GM18870 (cell line): ENCODE results near the gene MMP13.
"Not testable (repeated sequence)": the region's sequence is repeated elsewhere in the genome, so short reads cannot be mapped to it uniquely, and the experiment has no call there.

Source experiments
- ATAC-seq: cut with Tn5 transposase; IDR thresholded peaks from one replicate; pipeline ENCODE4 v1.9.1; 2021; ENCODE audit warnings: moderate library complexity; ENCODE audit not compliant: unreplicated experiment

The MMP13 gene

GRCh38 chr11:102936864-102937509 is 18.5 kb downstream of the MMP13 start:
- peak; percentile 64 for ATAC-seq

DNA sequence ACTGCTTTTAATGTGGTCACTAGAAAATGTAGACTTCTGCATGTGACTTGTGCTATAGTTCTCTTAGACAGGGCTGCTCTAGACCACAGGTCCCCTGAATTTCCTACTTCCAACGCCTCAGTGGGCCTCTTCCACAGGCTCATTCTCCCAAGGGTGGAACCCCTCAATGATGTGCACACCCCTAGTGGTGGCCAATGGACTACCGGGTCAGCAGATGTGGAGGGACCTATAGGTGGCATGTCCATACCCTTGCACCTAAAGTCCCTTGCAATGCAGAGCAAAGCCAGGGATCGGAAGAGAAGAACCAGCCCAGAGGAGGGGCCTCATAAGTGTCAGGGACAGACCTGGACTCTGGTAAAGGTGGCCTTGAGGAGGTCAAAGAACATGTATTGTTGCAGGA is 20.0 kb downstream of the MMP13 start:
- no peak for ATAC-seq

- no peak for ATAC-seq
Measured at GRCh38 chr11:102934735-102935134, 20.8 kb downstream of the MMP13 start.

- peak; percentile 48 for ATAC-seq
Measured at GRCh38 chr11:102933627-102934026, 21.9 kb downstream of the MMP13 start.

GRCh38 chr11:102932678-102933077 is 22.9 kb downstream of the MMP13 start:
- ATAC-seq: no peak

- ATAC-seq: no peak
Measured at GRCh38 chr11:102930451-102930850, 25.1 kb downstream of the MMP13 start.

DNA sequence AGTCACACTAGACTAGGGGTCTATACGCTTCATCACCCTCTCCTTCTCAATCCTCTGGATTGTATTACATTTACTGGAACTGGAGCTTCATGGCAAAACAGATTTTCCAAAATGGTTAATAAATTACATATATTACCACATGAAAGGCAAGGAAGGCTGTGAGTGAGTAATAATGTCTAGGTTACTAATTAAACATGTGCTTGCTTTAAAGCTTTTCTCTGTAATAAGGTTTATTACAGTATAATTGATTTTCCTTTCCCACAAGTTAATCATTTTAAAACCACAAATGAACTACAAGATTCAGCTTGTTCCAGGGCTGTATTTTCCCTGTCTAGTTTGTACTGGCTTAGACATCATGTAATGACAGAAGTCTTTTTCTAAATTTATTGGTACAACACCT is 25.6 kb downstream of the MMP13 start:
- ATAC-seq: no peak

GRCh38 chr11:102929166-102929565 is 26.4 kb downstream of the MMP13 start:
- ATAC-seq: no peak

DNA sequence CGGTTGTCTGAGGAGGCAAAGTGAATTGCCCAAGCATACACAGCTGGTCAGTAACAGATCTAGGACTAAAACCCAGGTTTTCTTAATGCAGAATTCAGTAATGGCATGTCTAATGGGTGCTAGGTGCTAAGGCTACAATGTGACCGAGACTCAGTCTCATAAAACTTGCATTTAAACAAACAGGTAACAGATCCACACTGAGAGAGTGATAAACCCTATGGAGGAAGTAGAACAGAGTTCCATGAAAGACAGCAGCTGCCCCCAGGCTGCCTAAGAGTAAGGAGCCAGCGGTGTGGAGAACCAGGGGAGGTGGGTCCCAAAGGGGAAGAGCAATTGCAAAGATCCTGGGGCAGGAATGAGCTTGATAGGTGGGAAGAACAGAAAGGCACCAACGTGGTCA is 27.3 kb downstream of the MMP13 start:
- no peak for ATAC-seq

DNA sequence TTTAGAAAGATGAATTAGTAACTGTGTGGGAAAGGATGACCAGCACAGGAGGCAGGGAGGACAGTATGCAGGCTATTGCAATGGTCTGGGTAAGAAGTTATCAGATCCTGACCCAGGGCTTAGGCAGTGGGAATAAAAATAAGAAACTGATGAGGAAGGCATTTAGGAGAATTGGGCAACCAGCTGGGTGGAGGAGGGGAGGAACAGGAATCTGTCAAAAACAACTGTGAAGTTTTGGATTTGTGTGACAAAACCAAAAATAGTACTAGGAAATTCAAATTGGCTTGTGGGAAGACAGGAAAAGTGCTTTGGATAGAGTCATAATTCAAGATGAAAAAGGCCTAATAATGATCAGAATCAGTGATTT is 27.9 kb downstream of the MMP13 start:
- no peak for ATAC-seq

DNA sequence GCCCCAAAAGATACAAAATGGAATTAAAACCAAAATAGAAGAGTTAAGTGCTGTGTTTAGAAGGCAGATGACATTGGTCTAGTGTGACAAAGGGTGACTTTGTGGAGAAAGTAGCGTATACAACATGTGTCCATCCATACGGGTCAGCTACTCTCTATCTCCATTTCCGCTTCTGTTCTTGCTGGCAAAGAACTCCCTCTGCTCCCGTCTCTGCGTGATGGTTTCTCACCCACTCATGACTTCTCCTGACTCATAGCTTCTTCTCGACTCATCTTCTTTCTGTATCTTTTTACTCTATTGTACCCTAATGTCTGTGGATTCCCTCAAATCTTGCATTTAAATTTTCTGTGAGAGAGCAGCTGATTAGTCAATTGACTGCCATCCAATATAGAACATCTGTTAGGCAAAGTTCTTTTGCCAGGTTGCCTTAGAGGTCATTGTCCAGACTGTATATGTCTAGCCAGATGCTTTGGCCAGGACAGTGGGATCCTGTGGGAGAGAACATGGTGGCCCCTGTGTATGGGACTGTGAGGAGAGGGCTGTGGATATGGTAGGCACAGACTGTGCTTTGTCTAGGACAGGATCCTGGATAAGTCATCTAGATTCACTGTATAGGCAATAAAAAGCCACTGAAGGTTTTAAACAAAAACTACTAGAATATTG is 28.4 kb downstream of the MMP13 start:
- no peak for ATAC-seq

GRCh38 chr11:102926517-102926916 is 29.0 kb downstream of the MMP13 start:
- no peak for ATAC-seq

GRCh38 chr11:102925988-102926387 is 29.5 kb downstream of the MMP13 start:
- ATAC-seq: no peak

GRCh38 chr11:102924851-102925380 is 30.6 kb downstream of the MMP13 start:
- ATAC-seq: no peak

DNA sequence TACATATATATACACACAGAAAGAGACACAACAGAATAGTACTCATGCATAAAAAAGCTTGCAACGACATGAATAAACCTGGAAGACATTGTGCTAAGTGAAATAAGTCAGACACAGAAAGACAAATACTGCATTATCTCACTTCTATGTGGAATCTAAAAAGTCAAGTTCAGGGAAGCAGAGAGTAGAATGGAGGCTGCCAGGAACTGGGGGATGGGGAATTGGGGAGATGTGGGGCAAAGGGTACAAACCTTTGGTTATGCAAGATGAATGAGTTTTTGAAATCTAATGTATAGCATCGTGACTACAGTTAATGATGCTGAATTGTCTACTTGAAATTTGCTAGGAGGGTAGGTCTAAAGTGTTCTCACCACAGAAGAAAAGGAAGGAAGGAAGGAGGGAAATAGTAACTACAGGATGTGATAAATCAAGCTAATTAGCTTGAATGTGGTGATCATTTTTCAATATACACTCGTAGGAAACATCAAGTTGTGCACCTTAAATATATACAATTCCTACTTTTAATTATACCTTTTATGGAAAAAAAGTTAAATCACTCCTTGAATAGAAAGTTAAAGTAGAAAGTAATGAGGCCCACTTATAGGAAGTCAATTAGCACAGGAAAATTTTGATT is 33.8 kb downstream of the MMP13 start:
- ATAC-seq: no peak

- ATAC-seq: peak; percentile 94
Measured at GRCh38 chr11:102920118-102920684, 35.3 kb downstream of the MMP13 start.

GRCh38 chr11:102915044-102915375 is 40.5 kb downstream of the MMP13 start:
- ATAC-seq: no peak

GRCh38 chr11:102914238-102915043 is 41.1 kb downstream of the MMP13 start:
- ATAC-seq: no peak

DNA sequence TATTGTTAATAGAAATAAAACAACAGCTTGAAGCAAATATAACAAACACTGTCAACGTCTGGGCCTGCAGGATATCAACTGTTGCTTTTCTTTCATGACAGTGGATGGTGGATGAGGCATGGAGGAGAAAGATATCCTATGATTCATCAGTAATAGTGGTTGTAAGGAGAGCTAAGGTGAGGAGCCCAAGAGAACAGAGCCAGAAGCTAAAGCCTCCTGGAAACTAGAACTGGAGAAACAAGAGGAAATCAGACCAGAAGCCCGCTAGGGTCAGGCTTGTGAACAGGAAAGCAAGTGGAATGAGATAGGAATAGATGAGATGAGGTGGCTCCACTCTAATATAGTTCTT is 43.1 kb downstream of the MMP13 start:
- ATAC-seq: no peak

- no peak for ATAC-seq
Measured at GRCh38 chr11:102911758-102912481, 43.6 kb downstream of the MMP13 start.

DNA sequence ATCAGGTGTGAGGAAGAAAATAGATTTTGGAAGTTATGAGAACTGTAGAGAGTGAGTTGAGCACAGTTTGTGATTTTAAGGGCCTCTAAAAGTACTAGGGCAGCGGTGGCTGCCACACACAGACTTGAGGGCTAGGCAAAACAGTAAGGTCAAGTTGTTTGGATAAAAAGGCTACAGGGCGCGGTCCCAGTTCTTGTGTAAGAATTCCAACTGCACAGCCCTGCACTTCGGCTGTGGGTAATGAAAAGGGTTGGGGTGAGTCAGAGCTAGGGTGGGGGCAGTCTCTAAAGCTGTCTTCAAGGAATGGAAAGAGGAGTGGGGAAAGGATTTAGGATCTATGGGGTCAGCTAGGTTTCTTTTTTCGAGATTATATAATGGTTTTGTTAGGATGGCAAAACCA is 49.7 kb downstream of the MMP13 start:
- not testable (repeated sequence) for ATAC-seq
